ENCODE results near the gene YBEY.

GRCh38 chr21:46254208-46254975 is 31.8 kb upstream of the YBEY start:
- TF ChIP-seq EP300 (IDR thresholded peaks at IDR 0.05; ENCODE audit: low read depth) (no peak), CTCF (IDR thresholded peaks at IDR 0.05) (no peak), POLR2AphosphoS5 (IDR thresholded peaks at IDR 0.05) (no peak), POLR2A (IDR thresholded peaks at IDR 0.05) (no peak)

Measured in transverse colon (tissue), 4 donors.